HG03432 (cell line): Measurements from ENCODE around the gene KYNU.
"Not testable (repeated sequence)": the region's sequence is repeated elsewhere in the genome, so short reads cannot be mapped to it uniquely, and the experiment has no call there.

Experiments used
- ATAC-seq: cut with Tn5 transposase; IDR thresholded peaks from one replicate; pipeline ENCODE4 v1.9.1; 2021; ENCODE audit warnings: mild to moderate bottlenecking, moderate library complexity; ENCODE audit not compliant: unreplicated experiment

Gene KYNU

GRCh38 chr2:142993771-142994170, 116.3 kb downstream of the KYNU start:
- ATAC-seq: no peak

GRCh38 chr2:142994665-142995064, 117.2 kb downstream of the KYNU start:
- no peak for ATAC-seq

- ATAC-seq: no peak
These were observed 119.8 kb downstream of the KYNU start for GRCh38 chr2:142997231-142997630.

GRCh38 chr2:143000599-143000998, 123.1 kb downstream of the KYNU start:
- ATAC-seq: no peak

- no peak for ATAC-seq
These were observed 124.0 kb downstream of the KYNU start for GRCh38 chr2:143001501-143001900.

GRCh38 chr2:143015656-143016055, 138.2 kb downstream of the KYNU start:
- ATAC-seq: no peak

- ATAC-seq: no peak
These were observed 149.1 kb downstream of the KYNU start for GRCh38 chr2:143026411-143027054.

- no peak for ATAC-seq
These were observed 151.7 kb downstream of the KYNU start for GRCh38 chr2:143029141-143029540.

- peak; percentile 58 for ATAC-seq
These were observed 152.7 kb downstream of the KYNU start for GRCh38 chr2:143030127-143030526.

- peak; percentile 91 for ATAC-seq
These were observed 157.0 kb downstream of the KYNU start for GRCh38 chr2:143034292-143035074.

- no peak for ATAC-seq
These were observed 174.0 kb downstream of the KYNU start for GRCh38 chr2:143051465-143051864.

GRCh38 chr2:143053437-143053836, 176.0 kb downstream of the KYNU start:
- ATAC-seq: not testable (repeated sequence)

- no peak for ATAC-seq
These were observed 179.1 kb downstream of the KYNU start for GRCh38 chr2:143056550-143056949.

GRCh38 chr2:143058851-143059250, 181.4 kb downstream of the KYNU start:
- no peak for ATAC-seq

GRCh38 chr2:143063612-143064200, 186.2 kb downstream of the KYNU start:
- no peak for ATAC-seq

GRCh38 chr2:143068094-143068493, 190.6 kb downstream of the KYNU start:
- no peak for ATAC-seq

GRCh38 chr2:143068509-143068908, 191.0 kb downstream of the KYNU start:
- no peak for ATAC-seq

- no peak for ATAC-seq
These were observed 193.2 kb downstream of the KYNU start for GRCh38 chr2:143070704-143071103.

- ATAC-seq: no peak
These were observed 193.9 kb downstream of the KYNU start for GRCh38 chr2:143071185-143071876.

GRCh38 chr2:143074913-143075312, 197.4 kb downstream of the KYNU start:
- not testable (repeated sequence) for ATAC-seq

GRCh38 chr2:143075711-143076110, 198.2 kb downstream of the KYNU start:
- no peak for ATAC-seq
